SJSA1 (cell line): ENCODE measurements around the gene CTIF. TPM values are rescaled to one million over a fixed set of nuclear protein-coding genes. Genes with fewer than 3 reads are reported as not detected.
A peak's percentile ranks its signal among the peaks of the same experiment; 100 is the strongest.

Experiments used
- DNase-seq, 2 experiments: peaks; one replicate each; pipeline ENCODE4 v3.0.0-alpha.2; 2015 to 2020; ENCODE audit warnings: low spot score in 2 of 2, low read depth in 1 of 2
- H3K27ac ChIP-seq: fragments of 250-450 bp; sonication (Bioruptor Pico); 2 replicates; pipeline ENCODE4 v1.5.1; 2020; ENCODE audit warnings: mild to moderate bottlenecking, moderate library complexity
- H3K27me3 ChIP-seq: fragments of 250-450 bp; sonication (Bioruptor Pico); replicated peaks from 2 replicates; pipeline ENCODE4 v1.5.1; 2020; ENCODE audit warnings: mild to moderate bottlenecking, moderate library complexity
- H3K36me3 ChIP-seq: fragments of 250-450 bp; sonication (Bioruptor Pico); 2 replicates; pipeline ENCODE4 v1.5.1; 2020; ENCODE audit warnings: mild to moderate bottlenecking
- H3K4me1 ChIP-seq: fragments of 250-450 bp; sonication (Bioruptor Pico); replicated peaks from 2 replicates; pipeline ENCODE4 v1.6.1; 2021; ENCODE audit warnings: mild to moderate bottlenecking
- H3K4me3 ChIP-seq: fragments of 250-450 bp; sonication (Bioruptor Pico); 2 replicates; pipeline ENCODE4 v1.5.1; 2020; ENCODE audit warnings: mild to moderate bottlenecking
- H3K9me3 ChIP-seq: fragments of 250-450 bp; sonication (Bioruptor Pico); replicated peaks from 2 replicates; pipeline ENCODE4 v1.5.1; 2020; ENCODE audit warnings: mild to moderate bottlenecking
- total RNA-seq: library from RNA; depleted of rRNA; stranded (reverse); fragments of >200 nt; shearing (Covaris generic); gene quantifications from 2 replicates; pipeline ENCODE4 v1.2.3, GENCODE V29; 2014

The CTIF gene
- total RNA-seq, 1 experiment from 2014 or later: 91.5 TPM

DNA sequence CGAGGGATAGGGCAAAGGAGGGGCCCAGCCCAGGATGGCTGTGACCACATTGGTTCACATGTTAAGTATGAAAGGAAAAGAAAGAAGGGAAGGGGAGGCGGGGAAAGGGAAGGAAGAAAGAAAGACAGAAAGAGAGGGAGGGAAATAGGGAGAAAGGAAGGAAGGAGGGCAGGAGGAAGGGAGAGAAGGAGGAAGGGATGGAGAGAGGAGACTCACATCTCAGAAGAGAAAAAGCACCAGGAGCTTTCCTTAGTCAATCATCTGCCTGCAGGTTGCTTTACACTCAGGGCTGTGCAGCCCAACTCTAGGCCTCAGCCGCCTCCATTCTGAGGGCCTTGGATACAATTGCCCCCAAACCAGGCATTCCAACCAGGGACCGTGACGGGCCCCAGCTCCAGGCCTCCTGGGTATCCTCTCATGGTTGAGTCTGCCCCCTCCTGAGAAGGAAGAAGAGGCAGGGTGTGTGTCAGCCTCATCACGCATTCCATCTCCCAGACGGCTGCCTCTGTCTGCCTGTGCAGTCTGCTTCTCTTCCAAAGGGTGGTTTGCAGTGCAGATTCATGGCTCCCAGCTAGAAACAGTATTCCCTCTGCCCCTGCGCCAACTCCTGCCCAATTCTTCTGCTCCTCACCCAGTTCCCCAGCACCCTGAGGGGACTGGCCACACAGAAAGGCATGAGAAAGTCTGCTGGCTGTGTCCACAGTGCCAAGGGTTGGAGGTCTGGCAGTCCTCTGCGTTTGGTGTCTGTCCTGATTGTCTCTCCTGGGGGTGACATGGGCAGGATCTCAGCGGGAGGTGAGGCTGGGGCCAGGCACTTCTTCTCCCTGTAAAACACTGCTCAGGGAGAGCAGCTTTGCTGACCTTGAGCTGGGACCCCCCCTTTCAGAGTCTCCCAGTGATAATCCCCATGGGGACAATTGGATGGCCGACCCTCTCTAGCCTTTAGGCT lies 248.6 kb downstream of the CTIF start:
- H3K9me3 ChIP-seq: no peaks in the 10 kb centered on the region
- no peaks in the 10 kb centered on the region for H3K27me3 ChIP-seq
- no peak overlapping the region for H3K27ac ChIP-seq
- no peak overlapping the region for H3K4me3 ChIP-seq
- peaks cover 97% of the 10 kb centered on the region for H3K36me3 ChIP-seq
- peaks cover 5% of the 10 kb centered on the region for H3K4me1 ChIP-seq
- DNase-seq: no peak

DNA sequence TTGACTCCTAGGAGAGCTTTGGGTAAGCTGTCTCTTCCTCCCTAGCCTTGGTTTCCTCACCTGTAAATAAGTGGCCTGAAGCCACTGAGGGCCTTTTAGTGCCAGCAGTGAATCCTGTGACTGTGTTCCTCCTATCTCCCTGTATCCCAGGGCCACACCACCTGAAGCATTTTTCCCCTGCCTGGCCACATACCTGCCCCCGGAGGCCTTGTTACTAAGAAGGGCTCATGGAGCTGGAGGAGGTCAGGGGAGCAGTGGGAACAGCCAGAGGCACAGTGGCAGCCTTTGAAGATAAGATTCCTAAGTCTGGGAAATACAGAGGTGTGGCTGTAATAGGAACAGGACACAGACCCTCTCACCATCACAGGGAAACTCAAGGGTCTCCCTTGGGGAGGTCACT lies 249.5 kb downstream of the CTIF start:
- DNase-seq: no peak
- peaks cover 97% of the 10 kb centered on the region for H3K36me3 ChIP-seq
- H3K27ac ChIP-seq: no peak overlapping the region
- H3K9me3 ChIP-seq: no peaks in the 10 kb centered on the region
- no peak overlapping the region for H3K4me3 ChIP-seq
- no peaks in the 10 kb centered on the region for H3K4me1 ChIP-seq
- no peaks in the 10 kb centered on the region for H3K27me3 ChIP-seq

DNA sequence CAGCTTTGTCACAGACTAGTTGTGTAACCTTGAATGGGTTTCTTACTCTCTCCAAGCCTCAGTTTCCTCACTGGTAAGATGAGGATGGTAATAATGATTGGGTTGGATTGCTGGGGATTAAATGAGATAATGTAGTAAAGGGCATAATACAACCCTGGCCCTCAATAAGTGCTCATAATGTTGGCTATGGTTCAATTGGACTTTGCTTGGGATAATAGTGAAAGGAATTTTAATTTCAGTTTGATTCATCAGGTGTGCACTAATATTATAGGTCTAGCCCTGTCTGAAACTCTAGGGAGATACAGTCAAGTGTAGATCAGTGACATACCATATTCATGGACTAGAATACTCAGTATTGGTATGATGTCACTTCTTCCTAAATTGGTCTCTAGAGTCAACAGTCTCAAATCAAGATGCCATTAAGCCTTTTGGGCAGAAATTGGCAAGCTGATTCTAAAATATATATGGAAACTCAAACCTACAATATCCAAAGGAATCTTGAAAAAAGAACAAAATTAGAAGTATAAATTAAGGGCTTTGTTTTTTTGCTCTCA lies 250.5 kb downstream of the CTIF start:
- Histone ChIP-seq H3K27me3 (no peaks in the 10 kb centered on the region), H3K36me3 (peaks cover 97% of the 10 kb centered on the region), H3K27ac (no peak overlapping the region), H3K4me1 (no peaks in the 10 kb centered on the region), H3K9me3 (no peaks in the 10 kb centered on the region), H3K4me3 (no peak overlapping the region)
- DNase-seq: no peak

- Histone ChIP-seq H3K36me3 (peaks cover 97% of the 10 kb centered on the region), H3K27ac (no peak overlapping the region), H3K27me3 (no peaks in the 10 kb centered on the region), H3K4me1 (no peaks in the 10 kb centered on the region), H3K4me3 (no peak overlapping the region), H3K9me3 (no peaks in the 10 kb centered on the region)
- peak in 1 of 2 experiments; percentile 50 for DNase-seq
These were observed 251.5 kb downstream of the CTIF start for GRCh38 chr18:48790226-48790863.

GRCh38 chr18:48790869-48791635 lies 252.2 kb downstream of the CTIF start:
- Histone ChIP-seq H3K4me3 (no peak overlapping the region), H3K27me3 (no peaks in the 10 kb centered on the region), H3K4me1 (no peaks in the 10 kb centered on the region), H3K27ac (no peak overlapping the region), H3K36me3 (peaks cover 97% of the 10 kb centered on the region), H3K9me3 (no peaks in the 10 kb centered on the region)
- DNase-seq: no peak

DNA sequence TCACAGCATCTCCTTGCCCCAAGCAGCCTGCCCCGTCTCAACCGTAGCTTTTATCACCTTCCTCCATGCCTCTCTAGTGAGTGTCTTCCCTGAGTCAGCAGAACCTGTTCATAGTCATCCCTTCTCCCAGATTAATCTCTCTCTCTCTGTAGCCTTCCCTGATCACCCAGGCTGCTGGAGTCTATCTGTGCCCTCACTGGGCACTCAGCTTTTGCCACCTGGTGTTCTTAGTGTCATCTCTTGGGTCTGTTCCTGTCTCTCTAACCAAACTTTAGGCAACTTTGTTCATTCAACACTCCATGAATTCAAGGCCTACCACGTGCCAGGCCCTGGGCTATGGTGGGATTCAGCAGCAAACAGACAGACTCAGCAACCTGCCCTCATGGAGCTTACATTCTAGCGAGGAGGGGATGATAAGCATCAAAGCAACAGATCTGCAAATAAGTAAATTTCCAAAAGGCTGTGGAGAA lies 252.8 kb downstream of the CTIF start:
- H3K27me3 ChIP-seq: no peaks in the 10 kb centered on the region
- no peaks in the 10 kb centered on the region for H3K4me1 ChIP-seq
- H3K36me3 ChIP-seq: peaks cover 97% of the 10 kb centered on the region
- H3K9me3 ChIP-seq: no peaks in the 10 kb centered on the region
- H3K27ac ChIP-seq: no peak overlapping the region
- no peak overlapping the region for H3K4me3 ChIP-seq
- DNase-seq: peak in 1 of 2 experiments; percentile 25

- H3K27me3 ChIP-seq: no peaks in the 10 kb centered on the region
- H3K4me1 ChIP-seq: no peaks in the 10 kb centered on the region
- H3K36me3 ChIP-seq: peaks cover 97% of the 10 kb centered on the region
- no peak overlapping the region for H3K27ac ChIP-seq
- H3K4me3 ChIP-seq: no peak overlapping the region
- no peaks in the 10 kb centered on the region for H3K9me3 ChIP-seq
- peak in 1 of 2 experiments; percentile 23 for DNase-seq
These were observed 253.3 kb downstream of the CTIF start for GRCh38 chr18:48792141-48792540.

GRCh38 chr18:48792611-48793380 lies 254.0 kb downstream of the CTIF start:
- DNase-seq: peak in 1 of 2 experiments; percentile 30
- H3K4me3 ChIP-seq: no peak overlapping the region
- peaks cover 97% of the 10 kb centered on the region for H3K36me3 ChIP-seq
- H3K9me3 ChIP-seq: no peaks in the 10 kb centered on the region
- no peaks in the 10 kb centered on the region for H3K4me1 ChIP-seq
- H3K27ac ChIP-seq: no peak overlapping the region
- H3K27me3 ChIP-seq: no peaks in the 10 kb centered on the region

- H3K36me3 ChIP-seq: peaks cover 97% of the 10 kb centered on the region
- H3K27ac ChIP-seq: no peak overlapping the region
- no peaks in the 10 kb centered on the region for H3K27me3 ChIP-seq
- H3K9me3 ChIP-seq: no peaks in the 10 kb centered on the region
- H3K4me1 ChIP-seq: no peaks in the 10 kb centered on the region
- no peak overlapping the region for H3K4me3 ChIP-seq
- DNase-seq: peak in 1 of 2 experiments; percentile 32
These were observed 255.6 kb downstream of the CTIF start for GRCh38 chr18:48794251-48794970.

DNA sequence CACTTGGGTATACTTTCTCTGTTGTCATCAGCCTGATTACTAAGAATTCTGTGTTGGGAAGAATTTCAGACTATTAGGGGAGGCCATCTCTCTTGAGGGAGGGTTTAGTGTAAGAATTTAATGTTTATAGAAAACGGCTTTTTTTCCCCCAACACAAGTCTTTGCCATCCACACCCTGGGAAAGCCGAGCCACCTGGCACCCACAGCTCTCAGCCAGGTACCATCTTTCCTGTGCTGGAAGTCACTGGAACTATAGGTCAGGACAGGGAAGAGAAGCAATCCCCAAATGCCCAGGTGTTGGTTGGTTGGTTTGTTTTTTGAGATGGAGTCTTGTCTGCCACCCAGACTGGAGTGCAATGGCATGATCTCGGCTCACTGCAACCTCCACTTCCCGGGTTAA lies 256.9 kb downstream of the CTIF start:
- Histone ChIP-seq H3K27ac (no peak overlapping the region), H3K9me3 (no peaks in the 10 kb centered on the region), H3K27me3 (no peaks in the 10 kb centered on the region), H3K4me3 (no peak overlapping the region), H3K36me3 (peaks cover 97% of the 10 kb centered on the region), H3K4me1 (peaks cover 3% of the 10 kb centered on the region)
- DNase-seq: no peak

- Histone ChIP-seq H3K27ac (no peak overlapping the region), H3K36me3 (peaks cover 100% of the 10 kb centered on the region), H3K9me3 (no peaks in the 10 kb centered on the region), H3K27me3 (no peaks in the 10 kb centered on the region), H3K4me3 (no peak overlapping the region), H3K4me1 (peaks cover 8% of the 10 kb centered on the region)
- DNase-seq: peak in 1 of 2 experiments; percentile 35
These were observed 257.8 kb downstream of the CTIF start for GRCh38 chr18:48796491-48797205.

GRCh38 chr18:48797841-48798255 lies 259.0 kb downstream of the CTIF start:
- no peaks in the 10 kb centered on the region for H3K9me3 ChIP-seq
- no peaks in the 10 kb centered on the region for H3K27me3 ChIP-seq
- peak in 1 of 2 experiments; percentile 29 for DNase-seq
- no peak overlapping the region for H3K4me3 ChIP-seq
- peaks cover 8% of the 10 kb centered on the region for H3K4me1 ChIP-seq
- peaks cover 100% of the 10 kb centered on the region for H3K36me3 ChIP-seq
- H3K27ac ChIP-seq: no peak overlapping the region
